Hematopoietic multipotent progenitor cell treated with erythropoietin and hydrocortisone succinate and interleukin-3 and kit ligand, for 17 days (in vitro differentiated cells): ENCODE measurements around the gene SRPK2.
"Not testable (repeated sequence)": the region's sequence is repeated elsewhere in the genome, so short reads cannot be mapped to it uniquely, and the experiment has no call there.

ENCODE experiments used
- DNase-seq: peaks from one replicate; pipeline ENCODE4 v3.0.0-alpha.2; 2015; ENCODE audit warnings: low spot score

SRPK2 gene

DNA sequence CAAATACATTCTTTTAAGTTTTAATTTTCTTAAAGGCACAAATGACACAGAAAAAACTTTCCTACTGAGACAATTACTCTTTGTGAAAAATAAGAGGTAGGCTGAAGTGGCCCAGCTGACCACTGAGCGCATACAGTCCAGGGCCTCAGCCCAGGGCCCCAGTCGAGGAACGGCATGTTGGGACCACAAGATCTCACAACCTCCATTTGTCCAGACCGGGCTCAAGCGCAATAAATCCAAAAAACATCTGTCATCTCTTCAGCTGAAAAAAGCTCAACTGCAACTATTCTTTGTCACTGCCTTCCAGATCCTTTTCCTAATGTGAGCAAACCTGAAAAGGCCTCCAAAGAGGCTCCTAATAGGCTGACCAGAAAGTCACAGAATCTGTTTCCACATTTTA is 165.8 kb downstream of the SRPK2 start:
- DNase-seq, result no peak

GRCh38 chr7:105219771-105220160 is 169.0 kb downstream of the SRPK2 start:
- no peak for DNase-seq

- no peak for DNase-seq
These were observed 169.6 kb downstream of the SRPK2 start for GRCh38 chr7:105218939-105219770.

DNA sequence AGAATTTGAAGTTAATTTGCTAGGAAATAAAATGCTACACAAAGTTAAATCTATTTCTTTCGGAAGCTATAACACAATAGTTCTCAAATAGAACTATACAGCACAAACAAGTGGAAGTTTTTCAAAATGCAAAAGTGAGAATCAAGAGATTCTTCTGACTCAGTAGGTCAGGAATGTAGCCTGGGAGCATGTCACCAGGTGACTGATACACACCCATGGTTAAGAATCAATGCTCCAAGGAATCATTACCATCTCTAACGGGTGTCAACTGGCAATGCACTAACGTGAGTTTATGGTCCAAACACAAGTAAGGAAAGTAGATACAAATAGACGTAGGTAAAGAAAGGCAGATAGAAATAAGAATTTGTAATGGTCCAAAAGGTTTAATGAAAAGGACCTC is 170.5 kb downstream of the SRPK2 start:
- DNase-seq, result no peak

DNA sequence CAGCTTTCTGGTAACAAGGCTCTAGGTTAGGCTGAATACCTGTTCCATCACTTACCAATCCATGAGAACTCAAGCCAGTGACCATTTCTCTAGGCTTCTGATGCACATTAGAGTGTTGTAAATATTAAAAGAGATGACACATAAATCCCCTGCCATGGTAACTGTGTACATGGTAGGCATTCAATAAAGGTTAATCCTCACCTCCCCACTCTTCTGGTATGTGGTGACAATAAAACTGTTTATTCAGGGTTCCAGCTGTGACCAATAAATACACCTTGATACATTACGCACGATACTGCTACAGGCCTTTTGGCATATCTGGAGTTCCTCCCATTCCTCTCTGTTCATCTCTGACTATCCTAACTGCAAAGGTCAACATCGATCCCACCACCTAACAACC is 171.9 kb downstream of the SRPK2 start:
- DNase-seq, result no peak

DNA sequence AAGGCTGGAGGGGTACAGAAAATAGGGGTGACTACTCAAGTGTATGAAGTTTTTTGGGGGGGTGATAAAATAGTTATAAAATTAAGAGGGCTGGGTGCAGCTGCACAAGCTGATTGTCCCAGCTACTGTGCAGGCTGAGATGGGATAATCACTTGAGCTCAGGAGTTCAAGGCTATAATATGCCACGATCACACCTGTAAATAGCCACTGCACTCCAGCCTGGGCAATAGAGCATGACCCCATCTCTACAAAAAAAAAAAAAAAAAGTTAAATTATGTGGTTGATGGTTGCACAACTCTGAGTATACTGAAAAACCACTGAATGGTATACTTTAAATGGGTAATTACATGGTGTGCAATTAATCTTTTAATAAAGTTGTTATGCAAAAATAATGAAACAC is 172.9 kb downstream of the SRPK2 start:
- no peak for DNase-seq

- no peak for DNase-seq
These were observed 173.5 kb downstream of the SRPK2 start for GRCh38 chr7:105215182-105215581.

- no peak for DNase-seq
These were observed 175.1 kb downstream of the SRPK2 start for GRCh38 chr7:105213611-105214010.

GRCh38 chr7:105212212-105212611 is 176.5 kb downstream of the SRPK2 start:
- DNase-seq, result no peak

GRCh38 chr7:105210721-105211205 is 178.0 kb downstream of the SRPK2 start:
- no peak for DNase-seq

DNA sequence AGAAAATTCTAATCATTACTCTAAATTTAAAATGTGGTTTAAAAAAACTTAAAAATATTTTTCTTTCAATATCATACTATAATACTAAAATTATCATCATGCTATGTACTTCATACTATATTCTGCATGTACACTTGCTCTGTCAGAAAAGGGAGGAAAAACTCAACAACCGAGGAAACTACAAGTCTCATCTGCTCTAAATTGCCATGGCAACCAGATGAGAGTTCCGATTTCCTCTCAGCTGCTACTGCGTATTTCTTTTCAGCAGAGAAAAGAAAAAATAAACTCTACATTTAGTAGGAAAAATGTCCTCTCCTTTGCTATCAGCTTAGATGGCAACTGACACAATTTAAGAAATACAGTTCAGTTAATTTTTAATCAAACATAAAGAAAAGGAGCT is 178.9 kb downstream of the SRPK2 start:
- DNase-seq, result no peak

DNA sequence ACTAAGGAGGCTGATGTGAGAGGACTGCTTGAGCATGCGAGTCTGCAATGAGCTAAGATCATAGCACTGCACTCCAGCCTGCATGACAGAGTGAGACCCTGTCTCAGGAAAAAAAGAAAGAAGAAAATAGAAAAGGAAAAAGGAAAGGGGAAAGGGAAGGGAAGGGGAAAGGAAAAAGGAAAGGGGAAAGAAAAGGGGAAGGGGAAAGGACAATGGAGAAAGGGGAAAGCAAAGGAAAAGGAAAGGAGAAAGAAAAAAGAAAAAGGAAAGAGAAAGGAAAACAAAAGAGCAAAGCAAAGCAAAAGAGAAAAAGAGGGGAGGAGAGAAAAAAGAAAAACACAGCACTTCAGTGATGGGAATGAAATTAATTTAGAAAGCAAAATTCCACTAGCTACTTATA is 179.3 kb downstream of the SRPK2 start:
- no peak for DNase-seq

DNA sequence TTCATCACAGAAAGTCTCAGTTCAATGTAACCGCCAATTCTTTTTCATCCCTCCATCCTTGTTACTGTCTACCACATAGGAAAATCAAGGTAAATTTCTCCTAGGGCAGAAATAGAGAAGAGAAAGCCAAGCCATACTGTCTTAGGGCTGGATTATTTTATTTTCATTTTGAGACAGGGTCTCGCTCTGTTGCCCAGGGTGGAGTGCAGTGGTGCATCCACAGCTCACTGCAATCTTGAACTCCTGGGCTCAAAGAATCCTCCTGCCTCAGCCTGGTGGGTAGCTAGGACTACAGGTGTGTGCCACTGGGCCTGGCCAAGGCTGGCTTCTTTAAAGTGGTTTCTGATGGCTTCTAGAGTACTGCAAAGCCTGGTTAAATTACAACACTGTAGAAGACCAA is 181.7 kb downstream of the SRPK2 start:
- DNase-seq, result no peak

- no peak for DNase-seq
These were observed 183.0 kb downstream of the SRPK2 start for GRCh38 chr7:105205592-105206237.

DNA sequence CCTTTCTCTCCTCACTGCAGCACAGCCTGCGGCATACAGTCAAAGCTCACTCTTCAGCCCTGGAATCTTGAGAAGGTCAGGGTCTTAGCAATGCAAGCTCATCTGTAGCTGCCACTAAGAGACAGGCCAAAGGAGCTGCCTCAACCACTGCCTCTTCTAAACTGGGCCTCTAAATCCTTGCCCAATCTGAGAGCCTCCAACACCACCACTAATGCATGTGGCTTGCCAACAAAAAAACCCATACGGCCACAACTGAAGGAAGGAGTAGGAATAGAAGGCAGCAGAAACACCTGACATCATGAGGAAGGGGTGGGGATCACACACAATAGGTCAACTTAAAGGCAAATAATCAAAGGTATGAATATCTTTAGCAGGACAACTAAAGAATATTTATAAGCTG is 183.8 kb downstream of the SRPK2 start:
- no peak for DNase-seq

- no peak for DNase-seq
These were observed 184.2 kb downstream of the SRPK2 start for GRCh38 chr7:105204520-105204919.

DNA sequence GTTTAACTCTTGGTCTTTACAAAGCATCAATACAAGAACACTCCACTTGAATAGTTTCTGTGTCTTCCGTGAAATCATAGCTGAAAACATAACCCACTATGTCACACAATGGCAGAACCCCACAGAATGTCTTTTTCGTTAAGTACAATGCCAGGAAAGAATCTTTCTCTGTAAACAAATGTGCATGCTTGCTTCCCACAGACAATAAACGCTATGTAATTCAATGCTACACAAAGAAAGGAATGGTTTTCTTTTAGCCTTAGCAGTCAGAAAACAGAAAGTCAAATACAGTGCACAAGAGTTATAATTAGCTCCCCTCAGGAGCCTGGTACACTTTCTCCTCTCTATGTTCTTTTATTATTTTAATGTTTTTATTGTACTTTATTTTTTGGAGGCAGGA is 186.1 kb downstream of the SRPK2 start:
- DNase-seq, result no peak

DNA sequence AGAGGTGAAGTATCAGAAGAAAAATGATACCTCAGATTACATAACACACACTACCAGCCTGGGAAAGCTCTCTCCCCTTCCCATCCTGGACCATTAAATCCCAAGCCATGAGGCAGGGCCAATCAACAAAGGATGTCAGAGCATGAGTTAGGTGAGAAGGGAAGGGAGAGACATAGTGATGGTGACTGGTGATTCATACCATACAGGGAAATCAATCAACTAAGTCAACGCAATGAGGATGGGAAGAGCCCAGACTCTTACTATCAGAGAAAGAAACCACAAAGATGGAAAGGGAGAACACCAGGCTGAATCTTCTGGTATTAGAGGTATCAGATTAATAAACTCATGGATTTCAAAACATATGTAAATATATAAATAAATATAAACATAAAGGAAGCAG is 189.3 kb downstream of the SRPK2 start:
- no peak for DNase-seq

DNA sequence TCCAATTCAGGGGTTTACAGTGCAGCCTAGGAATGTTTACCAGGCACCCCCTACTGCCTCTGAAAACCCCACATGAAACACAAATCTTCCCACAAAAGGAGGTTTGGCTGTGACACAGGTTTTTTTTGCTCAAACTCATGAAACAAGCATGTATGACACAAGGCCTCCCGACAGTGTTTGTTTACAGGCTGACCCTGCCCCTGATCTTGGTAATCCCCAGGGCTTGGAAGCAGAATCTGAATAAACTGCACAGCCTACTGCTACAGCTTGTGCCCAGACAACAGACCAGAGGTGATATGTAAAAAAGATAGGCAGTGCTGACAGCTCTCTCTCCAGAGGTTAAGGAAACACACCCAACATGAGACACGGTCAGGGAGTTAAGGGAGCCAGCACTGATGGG is 190.5 kb downstream of the SRPK2 start:
- no peak for DNase-seq

DNA sequence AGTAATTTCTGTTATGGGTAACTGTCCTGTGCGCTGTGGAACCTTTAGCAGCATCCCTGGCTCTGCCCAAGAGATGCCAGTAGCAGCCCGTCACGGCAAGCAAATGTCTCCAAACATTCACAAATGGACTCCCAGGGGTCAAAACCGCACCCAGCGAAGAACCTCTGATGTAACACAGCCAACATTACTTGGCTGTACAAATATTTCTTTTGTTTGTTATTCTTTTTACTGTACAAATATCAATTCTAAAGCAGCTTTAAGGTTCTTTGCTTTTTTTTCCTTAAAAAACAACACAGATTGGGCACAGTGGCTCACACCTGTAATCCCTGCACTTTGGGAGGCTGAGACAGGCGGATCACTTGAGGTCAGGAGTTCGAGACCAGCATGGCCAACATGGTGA is 192.2 kb downstream of the SRPK2 start:
- no peak for DNase-seq

DNA sequence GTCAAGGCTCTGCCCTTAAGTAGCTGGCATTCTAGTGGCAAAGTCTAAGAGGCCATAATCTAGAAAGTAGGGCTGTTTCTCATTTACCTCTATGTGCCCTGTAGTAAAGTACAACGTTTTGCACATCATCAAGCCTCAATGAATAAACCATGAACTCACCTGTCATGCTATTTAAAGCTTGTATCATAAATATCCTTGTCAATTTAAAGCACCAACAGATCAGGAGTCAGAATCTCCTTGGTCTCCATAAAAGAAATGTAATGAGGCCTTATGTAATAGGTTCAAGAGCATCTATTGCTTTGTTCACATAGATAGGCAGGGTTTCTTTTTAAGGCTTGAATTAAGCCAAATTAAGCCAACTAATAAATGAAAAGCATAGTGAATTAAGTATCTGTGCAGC is 192.8 kb downstream of the SRPK2 start:
- DNase-seq, result no peak

DNA sequence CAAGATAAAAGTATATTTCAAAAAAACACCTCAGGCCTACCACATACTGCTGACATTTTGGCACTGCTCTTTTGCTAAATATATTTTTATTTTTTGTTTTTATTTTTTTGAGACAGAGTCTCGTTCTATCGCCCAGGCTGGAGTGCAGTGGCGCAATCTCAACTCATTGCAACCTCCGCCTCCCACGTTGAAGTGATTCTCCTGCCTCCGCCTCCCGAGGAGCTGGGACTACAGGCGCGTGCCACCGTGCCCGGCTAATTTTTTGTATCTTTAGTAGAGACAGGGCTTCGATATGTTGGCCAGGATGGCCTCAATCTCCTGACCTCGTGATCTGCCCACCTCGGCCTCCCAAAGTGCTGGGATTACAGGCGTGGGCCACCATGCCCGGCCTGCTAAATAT is 193.8 kb downstream of the SRPK2 start:
- DNase-seq, result not testable (repeated sequence)

GRCh38 chr7:105191331-105191730 is 197.4 kb downstream of the SRPK2 start:
- no peak for DNase-seq
